LHCN-M2 (cell line): Measurements from ENCODE around the gene PLCB4. TPM values are rescaled to one million over a fixed set of nuclear protein-coding genes. Genes with fewer than 3 reads are reported as not detected.
"Not testable (repeated sequence)": the region's sequence is repeated elsewhere in the genome, so short reads cannot be mapped to it uniquely, and the experiment has no call there.

ENCODE experiments used
- DNase-seq: peaks from one replicate; pipeline ENCODE4 v3.0.0-alpha.2; 2012; ENCODE audit warnings: low read depth
- total RNA-seq: library from RNA; depleted of rRNA; stranded (reverse); fragments of >200 nt; gene quantifications from 2 replicates; pipeline ENCODE4 v1.2.3, GENCODE V29; 2014

The PLCB4 gene
- total RNA-seq, 1 experiment from 2014 or later: 6.4 TPM

GRCh38 chr20:9358001-9358400 lies 289.1 kb downstream of the PLCB4 start:
- no peak for DNase-seq

GRCh38 chr20:9359561-9360308 lies 290.8 kb downstream of the PLCB4 start:
- peak; percentile 62 for DNase-seq

GRCh38 chr20:9360431-9360830 lies 291.5 kb downstream of the PLCB4 start:
- DNase-seq: peak; percentile 49

GRCh38 chr20:9363673-9364072 lies 294.8 kb downstream of the PLCB4 start:
- no peak for DNase-seq

GRCh38 chr20:9367328-9367727 lies 298.4 kb downstream of the PLCB4 start:
- no peak for DNase-seq

- DNase-seq: no peak
Observed at GRCh38 chr20:9367746-9368145, 298.9 kb downstream of the PLCB4 start.

- no peak for DNase-seq
Observed at GRCh38 chr20:9368893-9369292, 300.0 kb downstream of the PLCB4 start.

GRCh38 chr20:9369557-9369956 lies 300.7 kb downstream of the PLCB4 start:
- no peak for DNase-seq

- DNase-seq: no peak
Observed at GRCh38 chr20:9374072-9374471, 305.2 kb downstream of the PLCB4 start.

- DNase-seq: no peak
Observed at GRCh38 chr20:9374480-9374879, 305.6 kb downstream of the PLCB4 start.

GRCh38 chr20:9375221-9375681 lies 306.4 kb downstream of the PLCB4 start:
- no peak for DNase-seq

- no peak for DNase-seq
Observed at GRCh38 chr20:9377007-9377406, 308.1 kb downstream of the PLCB4 start.

- not testable (repeated sequence) for DNase-seq
Observed at GRCh38 chr20:9385345-9386310, 316.7 kb downstream of the PLCB4 start.

GRCh38 chr20:9388160-9388812 lies 319.4 kb downstream of the PLCB4 start:
- peak; percentile 35 for DNase-seq

GRCh38 chr20:9388813-9389161 lies 319.9 kb downstream of the PLCB4 start:
- DNase-seq: no peak

GRCh38 chr20:9389346-9389745 lies 320.5 kb downstream of the PLCB4 start:
- DNase-seq: no peak

GRCh38 chr20:9390441-9390840 lies 321.6 kb downstream of the PLCB4 start:
- no peak for DNase-seq

GRCh38 chr20:9392892-9393857 lies 324.3 kb downstream of the PLCB4 start:
- peak; percentile 70 for DNase-seq

GRCh38 chr20:9395971-9396370 lies 327.1 kb downstream of the PLCB4 start:
- no peak for DNase-seq

GRCh38 chr20:9397928-9398327 lies 329.0 kb downstream of the PLCB4 start:
- DNase-seq: peak; percentile 43

- no peak for DNase-seq
Observed at GRCh38 chr20:9398882-9399281, 330.0 kb downstream of the PLCB4 start.
